ENCODE measurements around the gene NRBF2.
A peak's percentile ranks its signal among the peaks of the same experiment; 100 is the strongest.

NRBF2 gene

GRCh38 chr10:63128443-63128842, 4.7 kb upstream of the NRBF2 start:
- Histone ChIP-seq H3K27me3 (ENCODE audit: control insufficient read depth, low read length) (no peaks in the 10 kb centered on the region), H3K9me3 (ENCODE audit: control insufficient read depth, insufficient read depth, low read length) (peaks cover 4% of the 10 kb centered on the region), H3K4me1 (ENCODE audit: control insufficient read depth, low read length) (peaks cover 5% of the 10 kb centered on the region), H3K9me2 (replicated peaks; ENCODE audit: control insufficient read depth, low read length) (no peaks in the 10 kb centered on the region), H3K79me2 (ENCODE audit: control insufficient read depth, low read length) (peaks cover 2% of the 10 kb centered on the region), H4K20me1 (ENCODE audit: control insufficient read depth, insufficient read depth, low read depth, low read length) (no peaks in the 10 kb centered on the region), H3K4me2 (ENCODE audit: low read length) (no peak overlapping the region), H3K27ac (ENCODE audit: low read depth, low read length) (no peak overlapping the region), H3K4me3 (ENCODE audit: low read length) (no peak overlapping the region), H3F3A (ENCODE audit: control insufficient read depth, insufficient read depth) (no peaks in the 10 kb centered on the region), H3K36me3 (ENCODE audit: control insufficient read depth, low read length) (peaks cover 2% of the 10 kb centered on the region; the same call in 1 of the 2 replicates)
- no peak for TF ChIP-seq CTCF (IDR thresholded peaks at IDR 0.05; ENCODE audit: low read depth, low read length, poor library complexity, severe bottlenecking)

GRCh38 chr10:63129888-63130287, 3.2 kb upstream of the NRBF2 start:
- peaks cover 9% of the 10 kb centered on the region; the same call in 1 of the 2 replicates for H3K36me3 ChIP-seq (ENCODE audit: control insufficient read depth, low read length)
- no peak for TF ChIP-seq EZH2phosphoT487 (IDR thresholded peaks at IDR 0.05; ENCODE audit: borderline replicate concordance, low read length)
- TF ChIP-seq CTCF (IDR thresholded peaks at IDR 0.05; ENCODE audit: low read depth, low read length, poor library complexity, severe bottlenecking), result no peak

GRCh38 chr10:63132651-63133055, 475 bp upstream of the NRBF2 start:
- Histone ChIP-seq H3K4me1 (ENCODE audit: control insufficient read depth, low read length) (peaks cover 23% of the 10 kb centered on the region), H4K20me1 (ENCODE audit: control insufficient read depth, insufficient read depth, low read depth, low read length) (peaks cover 25% of the 10 kb centered on the region), H3K36me3 (ENCODE audit: control insufficient read depth, low read length) (peaks cover 17% of the 10 kb centered on the region), H3F3A (ENCODE audit: control insufficient read depth, insufficient read depth) (0 out of 2 replicates have a peak, but pooled peaks cover 3% of the 10 kb centered on the region), H3K9me3 (ENCODE audit: control insufficient read depth, insufficient read depth, low read length) (peaks cover 4% of the 10 kb centered on the region), H3K27me3 (ENCODE audit: control insufficient read depth, low read length) (no peaks in the 10 kb centered on the region), H3K79me2 (ENCODE audit: control insufficient read depth, low read length) (peaks cover 45% of the 10 kb centered on the region), H3K27ac (ENCODE audit: low read depth, low read length) (no peak overlapping the region), H3K4me3 (ENCODE audit: low read length) (peak overlapping the region; percentile 99), H3K9me2 (replicated peaks; ENCODE audit: control insufficient read depth, low read length) (no peaks in the 10 kb centered on the region), H3K4me2 (ENCODE audit: low read length) (peak overlapping the region; percentile 100)
- TF ChIP-seq CTCF (IDR thresholded peaks at IDR 0.05; ENCODE audit: low read depth, low read length, poor library complexity, severe bottlenecking) (no peak), EZH2phosphoT487 (IDR thresholded peaks at IDR 0.05; ENCODE audit: borderline replicate concordance, low read length) (no peak)

More at GRCh38 chr10:63129888-63130287, 3.2 kb upstream of the NRBF2 start:
- no peak overlapping the region for H3K27ac ChIP-seq (ENCODE audit: low read depth, low read length)
- peaks cover 13% of the 10 kb centered on the region for H4K20me1 ChIP-seq (ENCODE audit: control insufficient read depth, insufficient read depth, low read depth, low read length)
- H3K4me3 ChIP-seq (ENCODE audit: low read length), result no peak overlapping the region
- H3K4me2 ChIP-seq (ENCODE audit: low read length), result no peak overlapping the region
- no peaks in the 10 kb centered on the region for H3K9me2 ChIP-seq (replicated peaks; ENCODE audit: control insufficient read depth, low read length)
- peaks cover 4% of the 10 kb centered on the region for H3K9me3 ChIP-seq (ENCODE audit: control insufficient read depth, insufficient read depth, low read length)
- peaks cover 17% of the 10 kb centered on the region for H3K79me2 ChIP-seq (ENCODE audit: control insufficient read depth, low read length)
- H3K4me1 ChIP-seq (ENCODE audit: control insufficient read depth, low read length), result peaks cover 16% of the 10 kb centered on the region
- H3K27me3 ChIP-seq (ENCODE audit: control insufficient read depth, low read length), result no peaks in the 10 kb centered on the region
- 0 out of 2 replicates have a peak, but pooled peaks cover 3% of the 10 kb centered on the region for H3F3A ChIP-seq (ENCODE audit: control insufficient read depth, insufficient read depth)

Data from DOHH2 (cell line).